Activated T-cell treated with anti-CD3 and anti-CD28 coated beads for 48 hours (primary cell): ENCODE data around the gene PTPRCAP.
"Not testable (repeated sequence)": the region's sequence is repeated elsewhere in the genome, so short reads cannot be mapped to it uniquely, and the experiment has no call there.

Source experiments
- DNase-seq: peaks from one replicate; pipeline ENCODE4 v3.0.0-alpha.2; 2020; ENCODE audit warnings: low read depth

PTPRCAP gene

GRCh38 chr11:67437082-67437808 is at the start of gene PTPRCAP:
Gene PTPRCAP (minus strand): TSS chr11:67437682. CDS start chr11:67437619, 63 bp downstream.
- peak; percentile 58 for DNase-seq

GRCh38 chr11:67486481-67487195 is 49.2 kb upstream of the PTPRCAP start:
- DNase-seq, result peak; percentile 55

GRCh38 chr11:67485873-67486361 is 48.4 kb upstream of the PTPRCAP start:
- peak; percentile 67 for DNase-seq

GRCh38 chr11:67484847-67485311 is 47.4 kb upstream of the PTPRCAP start:
- DNase-seq, result peak; percentile 72

GRCh38 chr11:67483831-67484665 is 46.6 kb upstream of the PTPRCAP start:
- peak; percentile 35 for DNase-seq

GRCh38 chr11:67482827-67483798 is 45.6 kb upstream of the PTPRCAP start, which contains the start of gene AIP:
Gene AIP (plus strand): TSS chr11:67483026. CDS start chr11:67483159, 133 bp downstream.
- peak; percentile 95 for DNase-seq

- no peak for DNase-seq
These were observed 44.9 kb upstream of the PTPRCAP start for GRCh38 chr11:67482275-67482826.

GRCh38 chr11:67477344-67478050 is 40.0 kb upstream of the PTPRCAP start:
- not testable (repeated sequence) for DNase-seq

GRCh38 chr11:67476692-67477091 is 39.2 kb upstream of the PTPRCAP start:
- DNase-seq, result not testable (repeated sequence)

- DNase-seq, result no peak
These were observed 35.4 kb upstream of the PTPRCAP start for GRCh38 chr11:67472882-67473281.

- no peak for DNase-seq
These were observed 33.0 kb upstream of the PTPRCAP start for GRCh38 chr11:67470337-67471002.

GRCh38 chr11:67469508-67469811 is 32.0 kb upstream of the PTPRCAP start:
- DNase-seq, result no peak

- DNase-seq, result peak; percentile 89
These were observed 31.5 kb upstream of the PTPRCAP start, which contains the start of gene TMEM134 for GRCh38 chr11:67468759-67469507. Gene TMEM134 (minus strand): TSS chr11:67469251. CDS start chr11:67469192, 59 bp downstream.

GRCh38 chr11:67468456-67468758 is 30.9 kb upstream of the PTPRCAP start:
- DNase-seq, result no peak

GRCh38 chr11:67468056-67468455 is 30.6 kb upstream of the PTPRCAP start:
- no peak for DNase-seq

- no peak for DNase-seq
These were observed 29.7 kb upstream of the PTPRCAP start for GRCh38 chr11:67466962-67467771.

GRCh38 chr11:67466367-67466766 is 28.9 kb upstream of the PTPRCAP start:
- no peak for DNase-seq

- not testable (repeated sequence) for DNase-seq
These were observed 28.0 kb upstream of the PTPRCAP start for GRCh38 chr11:67465530-67465929.
